ENCODE results near the gene UBA1. TPM values are rescaled to one million over a fixed set of nuclear protein-coding genes. Genes with fewer than 3 reads are reported as not detected.

UBA1 gene
- total RNA-seq, 2 donors from 2014 or later: 185 to 286 TPM

DNA sequence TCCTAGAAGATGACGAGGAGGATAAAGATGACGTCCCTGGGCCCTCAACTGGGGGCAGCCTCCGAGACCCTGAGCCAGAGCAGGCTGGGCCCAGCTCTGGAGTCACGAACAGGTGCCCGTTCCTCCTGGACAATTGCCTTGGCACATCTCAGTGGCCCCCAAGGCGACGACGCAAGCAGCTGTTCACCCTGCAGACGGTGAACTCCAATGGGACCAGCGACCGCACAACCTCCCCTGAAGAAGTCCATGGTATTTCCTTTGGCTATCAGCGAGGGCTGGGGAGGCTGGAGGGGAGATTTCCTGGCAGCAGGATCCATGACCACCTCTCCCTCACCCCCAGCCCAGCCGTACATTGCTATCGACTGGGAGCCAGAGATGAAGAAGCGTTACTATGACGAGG is 51.0 kb downstream of the UBA1 start:
- intact Hi-C loops (cut with DNase I): no loop called here
- Histone ChIP-seq H3K4me3 (no peak overlapping the region), H3K27me3 (replicated peaks; ENCODE audit: insufficient read depth) (no peaks in the 10 kb centered on the region), H3K9me3 (no peaks in the 10 kb centered on the region), H3K27ac (no peak overlapping the region), H3K4me1 (replicated peaks) (no peaks in the 10 kb centered on the region), H3K36me3 (no peaks in the 10 kb centered on the region)
- DNase-seq (ENCODE audit: low spot score): no peak
- WGBS: 91% methylated on average over 15 of the region's 16 CpGs
- no peak for TF ChIP-seq POLR2A (IDR thresholded peaks at IDR 0.05)

DNA sequence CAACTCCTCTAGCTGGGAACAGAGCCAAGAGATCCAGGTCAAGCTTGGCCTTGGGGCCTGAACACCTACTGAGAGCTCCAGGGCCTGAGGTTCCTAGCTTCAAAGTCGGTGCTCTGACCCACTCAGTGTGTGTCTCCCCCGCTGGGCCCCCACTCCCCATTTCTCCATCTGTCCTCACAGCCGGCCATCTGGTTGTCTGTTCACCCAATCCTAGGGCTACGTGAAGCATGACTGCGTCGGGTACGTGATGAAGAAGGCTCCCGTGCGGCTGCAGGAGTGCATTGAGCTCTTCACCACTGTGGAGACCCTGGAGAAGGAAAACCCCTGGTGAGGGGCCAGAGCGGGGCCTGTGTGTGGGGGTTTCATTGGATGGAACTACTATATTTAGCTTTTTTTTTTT is 51.5 kb downstream of the UBA1 start:
- DNase-seq (ENCODE audit: low spot score): no peak
- WGBS: 95% methylated on average over 10 of the region's 10 CpGs
- TF ChIP-seq, protein P1, sequence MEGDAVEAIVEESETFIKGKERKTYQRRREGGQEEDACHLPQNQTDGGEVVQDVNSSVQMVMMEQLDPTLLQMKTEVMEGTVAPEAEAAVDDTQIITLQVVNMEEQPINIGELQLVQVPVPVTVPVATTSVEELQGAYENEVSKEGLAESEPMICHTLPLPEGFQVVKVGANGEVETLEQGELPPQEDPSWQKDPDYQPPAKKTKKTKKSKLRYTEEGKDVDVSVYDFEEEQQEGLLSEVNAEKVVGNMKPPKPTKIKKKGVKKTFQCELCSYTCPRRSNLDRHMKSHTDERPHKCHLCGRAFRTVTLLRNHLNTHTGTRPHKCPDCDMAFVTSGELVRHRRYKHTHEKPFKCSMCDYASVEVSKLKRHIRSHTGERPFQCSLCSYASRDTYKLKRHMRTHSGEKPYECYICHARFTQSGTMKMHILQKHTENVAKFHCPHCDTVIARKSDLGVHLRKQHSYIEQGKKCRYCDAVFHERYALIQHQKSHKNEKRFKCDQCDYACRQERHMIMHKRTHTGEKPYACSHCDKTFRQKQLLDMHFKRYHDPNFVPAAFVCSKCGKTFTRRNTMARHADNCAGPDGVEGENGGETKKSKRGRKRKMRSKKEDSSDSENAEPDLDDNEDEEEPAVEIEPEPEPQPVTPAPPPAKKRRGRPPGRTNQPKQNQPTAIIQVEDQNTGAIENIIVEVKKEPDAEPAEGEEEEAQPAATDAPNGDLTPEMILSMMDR (IDR thresholded peaks at IDR 0.05): no peak
- TF ChIP-seq POLR2AphosphoS5 (IDR thresholded peaks at IDR 0.05): no peak
- no peak for TF ChIP-seq POLR2A (IDR thresholded peaks at IDR 0.05)
- no peak overlapping the region for H3K4me3 ChIP-seq
- H3K4me1 ChIP-seq (replicated peaks): no peaks in the 10 kb centered on the region
- H3K27ac ChIP-seq: no peak overlapping the region
- no peaks in the 10 kb centered on the region for H3K27me3 ChIP-seq (replicated peaks; ENCODE audit: insufficient read depth)
- H3K36me3 ChIP-seq: no peaks in the 10 kb centered on the region
- H3K9me3 ChIP-seq: no peaks in the 10 kb centered on the region
- intact Hi-C loops (cut with DNase I): no loop called here

DNA sequence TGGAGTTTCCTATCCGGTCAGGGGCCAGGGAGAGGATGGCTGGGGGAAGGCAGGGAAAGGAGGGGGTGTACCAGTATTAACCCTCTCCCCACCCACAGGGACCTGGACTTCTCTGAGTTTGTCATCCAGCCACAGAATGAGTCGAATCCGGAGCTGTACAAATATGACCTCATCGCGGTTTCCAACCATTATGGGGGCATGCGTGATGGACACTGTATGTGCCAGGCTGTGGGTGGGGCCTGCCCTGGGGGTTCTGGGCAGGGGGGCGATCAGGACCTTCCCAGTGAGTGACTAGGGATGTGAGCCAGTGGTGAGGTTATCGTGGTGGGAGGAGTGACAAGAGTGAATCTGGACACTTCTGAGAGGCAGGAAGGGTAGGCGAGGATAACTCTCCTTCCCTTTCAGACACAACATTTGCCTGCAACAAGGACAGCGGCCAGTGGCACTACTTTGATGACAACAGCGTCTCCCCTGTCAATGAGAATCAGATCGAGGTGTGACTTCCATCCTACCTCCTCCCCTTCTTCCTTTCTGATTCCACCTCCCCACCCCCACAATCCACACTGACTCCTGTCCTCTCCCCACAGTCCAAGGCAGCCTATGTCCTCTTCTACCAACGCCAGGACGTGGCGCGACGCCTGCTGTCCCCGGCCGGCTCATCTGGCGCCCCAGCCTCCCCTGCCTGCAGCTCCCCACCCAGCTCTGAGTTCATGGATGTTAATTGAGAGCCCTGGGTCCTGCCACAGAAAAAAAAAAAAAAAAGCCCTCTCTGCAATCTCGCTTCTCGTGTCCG is 53.8 kb downstream of the UBA1 start:
- no peak overlapping the region for H3K4me3 ChIP-seq
- TF ChIP-seq, protein P1 (IDR thresholded peaks at IDR 0.05): no peak
- TF ChIP-seq POLR2AphosphoS5 (IDR thresholded peaks at IDR 0.05) (no peak), POLR2A (IDR thresholded peaks at IDR 0.05) (no peak)
- intact Hi-C loops (cut with DNase I): no loop called here
- no peaks in the 10 kb centered on the region for H3K9me3 ChIP-seq
- DNase-seq (ENCODE audit: low spot score): no peak
- no peaks in the 10 kb centered on the region for H3K4me1 ChIP-seq (replicated peaks)
- WGBS: 77% methylated on average over 23 of the region's 23 CpGs
- H3K36me3 ChIP-seq: no peaks in the 10 kb centered on the region
- H3K27ac ChIP-seq: no peak overlapping the region
- no peaks in the 10 kb centered on the region for H3K27me3 ChIP-seq (replicated peaks; ENCODE audit: insufficient read depth)

DNA sequence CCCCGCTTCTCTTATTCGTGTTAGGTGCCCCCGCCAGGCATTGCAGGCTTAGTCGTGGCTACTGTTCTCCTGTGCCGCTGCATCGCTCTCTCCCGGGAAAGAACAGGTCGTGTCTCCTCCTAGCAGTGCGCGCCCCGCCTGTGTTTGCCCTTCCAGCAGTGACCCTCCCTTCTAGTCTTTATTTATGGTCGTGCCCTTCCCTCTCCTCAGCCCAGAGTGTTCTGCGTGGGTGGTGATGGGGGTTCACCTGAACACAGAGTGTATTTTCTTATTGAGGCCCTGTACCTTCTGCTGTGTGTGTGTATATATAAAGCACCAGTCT is 54.3 kb downstream of the UBA1 start:
- WGBS: 54% methylated on average over 13 of the region's 13 CpGs
- H3K4me3 ChIP-seq: no peak overlapping the region
- intact Hi-C loops (cut with DNase I): no loop called here

DNA sequence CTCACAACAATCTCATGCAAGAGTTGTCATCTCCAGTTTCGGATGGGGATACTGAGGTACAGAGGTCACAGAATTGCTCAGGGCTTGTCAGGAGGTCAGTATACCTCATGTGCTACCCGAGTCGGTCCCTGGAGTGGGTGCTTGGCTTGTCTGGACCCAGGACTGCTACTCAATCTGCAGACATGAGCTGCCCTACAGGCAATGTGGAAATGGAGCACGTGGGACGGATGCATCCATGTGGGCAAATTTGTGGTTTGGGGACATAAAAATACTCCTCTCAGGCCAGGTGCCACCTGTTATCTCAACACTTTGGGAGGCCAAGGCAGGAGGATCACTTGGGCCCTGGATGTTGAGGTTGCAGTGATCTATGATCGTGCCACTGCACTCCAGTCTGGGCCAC is 54.9 kb downstream of the UBA1 start:
- TF ChIP-seq POLR2A (IDR thresholded peaks at IDR 0.05): no peak
- TF ChIP-seq POLR2AphosphoS5 (IDR thresholded peaks at IDR 0.05): no peak
- TF ChIP-seq, protein P1 (IDR thresholded peaks at IDR 0.05): no peak
- Histone ChIP-seq H3K36me3 (no peaks in the 10 kb centered on the region), H3K4me3 (no peak overlapping the region), H3K9me3 (no peaks in the 10 kb centered on the region), H3K27me3 (replicated peaks; ENCODE audit: insufficient read depth) (no peaks in the 10 kb centered on the region), H3K4me1 (replicated peaks) (no peaks in the 10 kb centered on the region), H3K27ac (no peak overlapping the region)
- 94% methylated on average over 6 of the region's 6 CpGs for WGBS
- DNase-seq (ENCODE audit: low spot score): no peak
- intact Hi-C loops (cut with DNase I): no loop called here

More for the DNA sequence above, 54.3 kb downstream of the UBA1 start:
- no peak overlapping the region for H3K27ac ChIP-seq
- no peaks in the 10 kb centered on the region for H3K9me3 ChIP-seq
- no peaks in the 10 kb centered on the region for H3K36me3 ChIP-seq
- no peaks in the 10 kb centered on the region for H3K27me3 ChIP-seq (replicated peaks; ENCODE audit: insufficient read depth)
- TF ChIP-seq POLR2AphosphoS5 (IDR thresholded peaks at IDR 0.05) (no peak), POLR2A (IDR thresholded peaks at IDR 0.05) (no peak)
- TF ChIP-seq, protein P1 (IDR thresholded peaks at IDR 0.05): no peak
- H3K4me1 ChIP-seq (replicated peaks): no peaks in the 10 kb centered on the region
- DNase-seq (ENCODE audit: low spot score): no peak

Measured in prostate gland (tissue), 2 donors.